AG04449 (cell line): Measurements from ENCODE around the gene WIZ.

ENCODE experiments used
- CTCF ChIA-PET: fragments of 350-600 bp; formaldehyde crosslinking; extraction: SDS; loops from one replicate; lab custom pipeline; 2021; ENCODE audit warnings: antibody characterized with exemption; lab: Yijun Ruan, JAX
- POLR2A ChIA-PET: fragments of 400-600, 350-600 bp; formaldehyde crosslinking; extraction: SDS; loops from one replicate; lab custom pipeline; 2020; ENCODE audit warnings: antibody characterized with exemption, inconsistent platforms; lab: Yijun Ruan, JAX
- DNase-seq: peaks from one replicate; pipeline ENCODE4 v3.0.0-alpha.2; 2010; ENCODE audit warnings: low read depth, low spot score
- H3K4me3 ChIP-seq: 2 replicates; pipeline ENCODE4 v1.5.1; 2011; ENCODE audit warnings: low read depth, mild to moderate bottlenecking, control low read depth, low read length
- CTCF ChIP-seq: IDR thresholded peaks from one replicate; pipeline ENCODE4 v1.5.1; 2011; ENCODE audit warnings: mild to moderate bottlenecking, moderate library complexity, low read length, control low read depth, inconsistent platforms; ENCODE audit not compliant: insufficient read depth; ENCODE audit errors: missing control alignments

WIZ gene

DNA sequence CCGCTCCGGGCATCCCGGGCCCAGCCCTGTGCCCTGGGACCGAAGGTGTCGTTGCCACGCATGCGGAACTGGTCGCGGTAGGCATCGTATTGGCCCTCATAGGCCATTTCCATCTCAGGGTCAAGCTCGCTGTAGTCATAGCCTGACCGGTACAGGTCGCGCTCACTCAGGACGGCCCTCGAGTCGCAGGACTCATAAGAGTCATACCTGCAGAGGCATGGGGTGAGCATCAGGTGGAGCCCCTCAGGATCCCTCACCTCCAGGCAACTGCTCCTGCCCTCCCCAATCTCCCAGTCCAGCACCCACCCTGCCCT, 48.4 kb downstream of the WIZ start:
- TF ChIP-seq CTCF = no peak
- POLR2A ChIA-PET = no interaction called here
- CTCF ChIA-PET = interaction anchor here (1.1 kb wide), 1 partner anchor 15 kb away, joined by 3 read pairs; no protein-coding TSS in a partner anchor
- no peak overlapping the region for H3K4me3 ChIP-seq
- DNase-seq = no peak

- POLR2A ChIA-PET = no interaction called here
- TF ChIP-seq CTCF = no peak
- CTCF ChIA-PET = interaction anchor here (1.1 kb wide), 1 partner anchor 16 kb away, joined by 3 read pairs; no protein-coding TSS in a partner anchor
Measured at GRCh38 chr19:15400521-15401396, 49.0 kb downstream of the WIZ start.

GRCh38 chr19:15399635-15400034, 50.1 kb downstream of the WIZ start:
- DNase-seq = no peak
- ChIA-PET CTCF (interaction anchor here (1.3 kb wide), 1 partner anchor 20 kb away, joined by 5 read pairs; the partner anchor contains the start of gene AKAP8L), POLR2A (no interaction called here)
- TF ChIP-seq CTCF = no peak
- H3K4me3 ChIP-seq = no peak overlapping the region

More at GRCh38 chr19:15400521-15401396, 49.0 kb downstream of the WIZ start:
- no peak for DNase-seq
- H3K4me3 ChIP-seq = no peak overlapping the region

DNA sequence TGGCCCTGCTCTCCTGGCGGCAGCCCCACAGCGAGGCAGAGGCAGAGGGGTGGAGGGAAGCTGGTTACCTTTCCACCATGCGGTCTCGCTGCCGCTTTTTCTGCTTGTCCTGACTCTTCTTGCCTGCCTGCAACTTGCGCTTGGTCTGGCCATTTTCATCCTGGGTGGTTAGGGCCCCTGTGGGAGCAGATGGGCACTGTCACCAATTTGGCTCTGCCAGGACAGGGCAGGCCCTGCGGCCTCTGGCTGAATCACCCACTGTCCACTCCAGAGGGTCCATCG, 50.6 kb downstream of the WIZ start:
- H3K4me3 ChIP-seq = no peak overlapping the region

GRCh38 chr19:15398501-15399233, 51.1 kb downstream of the WIZ start:
- H3K4me3 ChIP-seq = no peak overlapping the region
- ChIA-PET POLR2A (no interaction called here), CTCF (interaction anchor here (1.1 to 1.3 kb wide), 2 partner anchors 21 to 157 kb away, joined by 3 to 5 read pairs; partner anchors contain the start of gene AKAP8L)
- DNase-seq = no peak
- no peak for TF ChIP-seq CTCF

More for the DNA sequence above, 50.6 kb downstream of the WIZ start:
- ChIA-PET CTCF (interaction anchor here (1.1 to 1.3 kb wide), 2 partner anchors 20 to 157 kb away, joined by 3 to 5 read pairs; partner anchors contain the start of gene AKAP8L), POLR2A (no interaction called here)
- TF ChIP-seq CTCF = no peak
- DNase-seq = no peak

DNA sequence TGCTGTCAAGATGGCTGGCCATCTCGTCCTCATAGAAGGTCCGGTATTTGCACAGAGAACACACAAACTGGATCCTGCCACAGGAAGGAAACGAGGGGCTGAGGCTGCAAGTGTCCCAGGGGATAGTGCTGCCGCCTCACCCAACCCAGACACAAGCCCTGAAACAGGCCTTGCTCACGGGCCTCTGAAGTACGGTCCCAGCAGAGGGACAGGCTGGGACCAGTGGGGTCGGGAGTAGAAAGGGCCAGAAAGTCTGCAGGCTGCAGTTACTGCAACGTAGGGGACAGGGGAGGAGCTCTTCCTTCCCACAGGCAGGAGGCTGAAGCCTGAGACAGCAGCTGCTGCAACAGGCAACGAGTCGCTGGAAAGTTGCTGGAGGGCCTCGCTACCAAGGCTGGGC, 52.0 kb downstream of the WIZ start:
- CTCF ChIA-PET = interaction anchor here (1.1 kb wide), 2 partner anchors 20 to 158 kb away, joined by 3 read pairs; no protein-coding TSS in a partner anchor
- POLR2A ChIA-PET = no interaction called here
- no peak overlapping the region for H3K4me3 ChIP-seq
- DNase-seq = no peak
- no peak for TF ChIP-seq CTCF
